ENCODE data around the gene MARCOL. TPM values are rescaled to one million over a fixed set of nuclear protein-coding genes. Genes with fewer than 3 reads are reported as not detected.

Gene MARCOL
- polyA plus RNA-seq, 1 donor from 2014 or later = not detected

- H2AFZ ChIP-seq (ENCODE audit: low read depth, low read length) = no peak overlapping the region
Measured at GRCh38 chr5:148221508-148221907, 16.8 kb upstream of the MARCOL start.

DNA sequence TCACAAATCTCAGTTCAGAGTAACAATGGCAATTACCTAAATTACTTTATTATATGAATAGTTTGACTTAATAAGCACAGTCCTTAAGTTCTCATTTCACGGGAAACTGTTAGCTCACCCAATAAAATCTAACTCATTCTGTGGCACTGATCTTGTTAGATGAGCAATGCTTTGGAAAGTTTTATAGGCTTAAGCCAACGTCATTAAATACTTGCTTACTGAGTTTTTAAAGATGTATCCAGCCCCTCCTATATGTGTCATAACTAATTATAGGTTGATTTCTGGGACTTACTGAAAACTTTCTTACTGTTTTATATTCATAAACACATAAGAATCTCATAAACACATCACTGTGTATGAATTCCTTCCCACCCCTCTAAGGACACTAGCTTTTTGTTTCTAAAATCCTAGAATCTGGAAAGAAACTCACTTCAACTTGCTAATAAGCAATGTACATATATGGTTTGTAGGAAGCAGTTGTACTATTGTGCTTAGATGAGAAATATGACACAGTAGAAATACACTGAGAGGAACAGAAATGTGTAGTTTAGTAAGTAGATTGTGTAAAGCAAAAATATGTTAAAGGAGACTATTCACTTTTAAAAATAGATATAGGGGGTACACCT lies 14.1 kb upstream of the MARCOL start:
- H4K20me1 ChIP-seq (ENCODE audit: insufficient read depth) = no peaks in the 10 kb centered on the region
- H3K9me2 ChIP-seq (ENCODE audit: insufficient read depth, low read length) = no peaks in the 10 kb centered on the region
- no peaks in the 10 kb centered on the region for H3K79me2 ChIP-seq (replicated peaks; ENCODE audit: insufficient read depth, low read length)
- no peaks in the 10 kb centered on the region for H3K9me3 ChIP-seq (ENCODE audit: low read length)
- H3K36me3 ChIP-seq (ENCODE audit: insufficient read depth, low read length) = no peaks in the 10 kb centered on the region
- no peak overlapping the region for H3K27ac ChIP-seq (ENCODE audit: low read length)
- no peak overlapping the region for H2AFZ ChIP-seq (ENCODE audit: low read depth, low read length)
- no peak overlapping the region for H3K4me2 ChIP-seq (ENCODE audit: low read length)
- H3F3A ChIP-seq (ENCODE audit: insufficient read depth, low read length, poor library complexity, severe bottlenecking) = no peaks in the 10 kb centered on the region
- no peaks in the 10 kb centered on the region for H3K27me3 ChIP-seq (ENCODE audit: insufficient read depth, low read depth, low read length)
- no peak overlapping the region for H3K9ac ChIP-seq (ENCODE audit: low read length)
- H3K4me3 ChIP-seq (ENCODE audit: low read length) = no peak overlapping the region
- no peak for TF ChIP-seq REST (IDR thresholded peaks at IDR 0.05; ENCODE audit: borderline replicate concordance)
- TF ChIP-seq EP300 (conservative IDR thresholded peaks at IDR 0.05; ENCODE audit: poor library complexity, severe bottlenecking) = no peak
- TF ChIP-seq, protein P1, sequence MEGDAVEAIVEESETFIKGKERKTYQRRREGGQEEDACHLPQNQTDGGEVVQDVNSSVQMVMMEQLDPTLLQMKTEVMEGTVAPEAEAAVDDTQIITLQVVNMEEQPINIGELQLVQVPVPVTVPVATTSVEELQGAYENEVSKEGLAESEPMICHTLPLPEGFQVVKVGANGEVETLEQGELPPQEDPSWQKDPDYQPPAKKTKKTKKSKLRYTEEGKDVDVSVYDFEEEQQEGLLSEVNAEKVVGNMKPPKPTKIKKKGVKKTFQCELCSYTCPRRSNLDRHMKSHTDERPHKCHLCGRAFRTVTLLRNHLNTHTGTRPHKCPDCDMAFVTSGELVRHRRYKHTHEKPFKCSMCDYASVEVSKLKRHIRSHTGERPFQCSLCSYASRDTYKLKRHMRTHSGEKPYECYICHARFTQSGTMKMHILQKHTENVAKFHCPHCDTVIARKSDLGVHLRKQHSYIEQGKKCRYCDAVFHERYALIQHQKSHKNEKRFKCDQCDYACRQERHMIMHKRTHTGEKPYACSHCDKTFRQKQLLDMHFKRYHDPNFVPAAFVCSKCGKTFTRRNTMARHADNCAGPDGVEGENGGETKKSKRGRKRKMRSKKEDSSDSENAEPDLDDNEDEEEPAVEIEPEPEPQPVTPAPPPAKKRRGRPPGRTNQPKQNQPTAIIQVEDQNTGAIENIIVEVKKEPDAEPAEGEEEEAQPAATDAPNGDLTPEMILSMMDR (IDR thresholded peaks at IDR 0.05; ENCODE audit: poor library complexity, severe bottlenecking) = no peak
- TF ChIP-seq EZH2 (IDR thresholded peaks at IDR 0.05; ENCODE audit: borderline replicate concordance, insufficient read depth, low read length, poor library complexity, severe bottlenecking) = no peak
- TF ChIP-seq POLR2AphosphoS5 (IDR thresholded peaks at IDR 0.05) = no peak
- TF ChIP-seq RAD21 (conservative IDR thresholded peaks at IDR 0.05) = no peak

More at GRCh38 chr5:148221508-148221907, 16.8 kb upstream of the MARCOL start:
- H3K36me3 ChIP-seq (ENCODE audit: insufficient read depth, low read length) = no peaks in the 10 kb centered on the region
- no peaks in the 10 kb centered on the region for H3F3A ChIP-seq (ENCODE audit: insufficient read depth, low read length, poor library complexity, severe bottlenecking)
- no peak overlapping the region for H3K4me2 ChIP-seq (ENCODE audit: low read length)
- no peaks in the 10 kb centered on the region for H3K27me3 ChIP-seq (ENCODE audit: insufficient read depth, low read depth, low read length)
- H4K20me1 ChIP-seq (ENCODE audit: insufficient read depth) = no peaks in the 10 kb centered on the region
- no peaks in the 10 kb centered on the region for H3K9me2 ChIP-seq (ENCODE audit: insufficient read depth, low read length)
- no peaks in the 10 kb centered on the region for H3K79me2 ChIP-seq (replicated peaks; ENCODE audit: insufficient read depth, low read length)
- H3K9ac ChIP-seq (ENCODE audit: low read length) = no peak overlapping the region
- TF ChIP-seq TAF1 (IDR thresholded peaks at IDR 0.05; ENCODE audit: low read depth) (no peak), EZH2 (IDR thresholded peaks at IDR 0.05; ENCODE audit: borderline replicate concordance, insufficient read depth, low read length, poor library complexity, severe bottlenecking) (no peak), POLR2AphosphoS5 (IDR thresholded peaks at IDR 0.05) (no peak), SMC3 (conservative IDR thresholded peaks at IDR 0.05; ENCODE audit: poor library complexity) (no peak), REST (IDR thresholded peaks at IDR 0.05; ENCODE audit: borderline replicate concordance) (no peak), RAD21 (conservative IDR thresholded peaks at IDR 0.05) (no peak), MXI1 (conservative IDR thresholded peaks at IDR 0.05; ENCODE audit: poor library complexity, severe bottlenecking) (no peak), EP300 (conservative IDR thresholded peaks at IDR 0.05; ENCODE audit: poor library complexity, severe bottlenecking) (no peak)
- no peaks in the 10 kb centered on the region for H3K9me3 ChIP-seq (ENCODE audit: low read length)
- no peak overlapping the region for H3K4me3 ChIP-seq (ENCODE audit: low read length)
- H3K27ac ChIP-seq (ENCODE audit: low read length) = no peak overlapping the region
